GM18870 (cell line): ENCODE results near the gene RAB4B.
"Not testable (repeated sequence)": the region's sequence is repeated elsewhere in the genome, so short reads cannot be mapped to it uniquely, and the experiment has no call there.

ENCODE experiments used
- ATAC-seq: cut with Tn5 transposase; IDR thresholded peaks from one replicate; pipeline ENCODE4 v1.9.1; 2021; ENCODE audit warnings: moderate library complexity; ENCODE audit not compliant: unreplicated experiment

The RAB4B gene

DNA sequence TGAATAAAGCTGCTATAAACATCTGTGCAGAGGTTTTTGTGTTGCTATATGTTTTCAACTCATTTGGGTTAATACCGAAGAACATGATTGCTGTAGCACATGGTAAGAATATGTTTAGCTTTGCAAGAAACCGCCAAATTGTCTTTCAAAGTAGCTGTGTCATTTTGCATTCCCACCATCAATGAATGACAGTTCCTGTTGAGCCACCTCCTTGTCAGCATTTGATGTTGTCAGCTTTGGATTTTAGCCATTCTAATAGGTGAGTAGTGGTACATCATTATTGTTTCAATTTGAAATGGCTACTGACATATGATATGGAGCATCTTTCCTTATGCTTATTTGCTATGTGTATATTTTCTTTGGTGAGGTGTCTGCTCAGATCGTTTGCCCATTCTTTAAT, 64.0 kb downstream of the RAB4B start:
- ATAC-seq, result not testable (repeated sequence)

DNA sequence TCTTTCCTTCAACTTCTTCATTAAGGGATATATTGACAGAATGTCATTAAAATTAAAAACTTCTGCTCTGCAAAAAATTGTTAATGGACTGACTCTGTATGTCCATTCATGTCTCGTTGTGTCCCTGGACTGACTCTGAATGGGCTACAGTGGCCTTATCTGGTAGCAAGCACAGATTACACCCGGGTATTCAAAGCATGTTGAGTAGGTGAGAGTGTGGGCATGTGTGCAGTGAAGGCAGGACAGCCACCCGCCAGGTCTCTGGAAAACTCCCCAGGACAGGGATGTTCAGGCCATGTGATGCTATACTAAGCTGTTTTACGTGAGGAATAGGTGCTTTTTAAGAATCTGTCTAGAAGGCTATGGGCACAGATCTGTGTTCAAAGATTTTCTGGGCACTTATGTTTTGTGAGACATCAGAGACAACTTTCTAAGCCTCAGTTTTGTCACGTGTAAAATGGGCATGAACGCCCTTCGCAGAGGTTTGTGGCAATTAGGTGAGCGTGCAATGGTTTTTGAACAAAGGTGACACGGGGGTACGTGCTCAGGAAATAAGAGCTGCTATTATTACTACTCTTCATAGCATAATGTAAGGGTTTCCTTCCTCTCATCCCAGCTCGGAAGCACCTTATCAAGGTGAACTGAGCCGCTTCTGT, 65.1 kb downstream of the RAB4B start:
- ATAC-seq, result not testable (repeated sequence)

DNA sequence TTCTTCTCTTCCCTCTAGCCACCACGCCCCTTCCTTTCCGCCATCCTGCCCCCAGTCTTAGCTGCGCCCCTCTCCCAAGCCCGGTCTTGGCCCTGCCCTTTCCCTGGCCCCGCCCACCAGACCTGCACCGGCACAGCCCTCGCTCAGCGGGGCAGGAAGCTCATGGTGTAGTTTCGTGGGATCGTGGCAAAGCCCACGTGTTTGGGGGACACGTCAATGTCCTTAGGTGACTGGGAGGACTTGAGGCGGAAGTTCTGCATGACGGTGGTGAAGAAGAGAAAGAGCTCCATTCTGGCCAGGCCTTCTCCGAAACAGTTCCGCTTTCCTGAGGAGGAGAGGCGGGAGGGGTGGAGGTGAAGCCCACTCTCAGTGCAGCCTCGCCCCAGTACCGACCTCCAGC, 65.6 kb downstream of the RAB4B start:
- not testable (repeated sequence) for ATAC-seq
